ENCODE results near the gene UBQLN1. TPM values are rescaled to one million over a fixed set of nuclear protein-coding genes. Genes with fewer than 3 reads are reported as not detected.

The UBQLN1 gene
- total RNA-seq, 2 donors from 2014 or later, result 88.1 to 107 TPM

- Histone ChIP-seq H3K4me3 (no peak overlapping the region), H3K27ac (no peak overlapping the region), H3K9me3 (no peaks in the 10 kb centered on the region), H3K4me1 (ENCODE audit: control insufficient read depth in 1 of 2, low read depth in 2 of 2) (no peaks in the 10 kb centered on the region), H3K36me3 (peaks cover 4% of the 10 kb centered on the region), H3K27me3 (replicated peaks; ENCODE audit: insufficient read depth) (no peaks in the 10 kb centered on the region)
- TF ChIP-seq, protein P1, sequence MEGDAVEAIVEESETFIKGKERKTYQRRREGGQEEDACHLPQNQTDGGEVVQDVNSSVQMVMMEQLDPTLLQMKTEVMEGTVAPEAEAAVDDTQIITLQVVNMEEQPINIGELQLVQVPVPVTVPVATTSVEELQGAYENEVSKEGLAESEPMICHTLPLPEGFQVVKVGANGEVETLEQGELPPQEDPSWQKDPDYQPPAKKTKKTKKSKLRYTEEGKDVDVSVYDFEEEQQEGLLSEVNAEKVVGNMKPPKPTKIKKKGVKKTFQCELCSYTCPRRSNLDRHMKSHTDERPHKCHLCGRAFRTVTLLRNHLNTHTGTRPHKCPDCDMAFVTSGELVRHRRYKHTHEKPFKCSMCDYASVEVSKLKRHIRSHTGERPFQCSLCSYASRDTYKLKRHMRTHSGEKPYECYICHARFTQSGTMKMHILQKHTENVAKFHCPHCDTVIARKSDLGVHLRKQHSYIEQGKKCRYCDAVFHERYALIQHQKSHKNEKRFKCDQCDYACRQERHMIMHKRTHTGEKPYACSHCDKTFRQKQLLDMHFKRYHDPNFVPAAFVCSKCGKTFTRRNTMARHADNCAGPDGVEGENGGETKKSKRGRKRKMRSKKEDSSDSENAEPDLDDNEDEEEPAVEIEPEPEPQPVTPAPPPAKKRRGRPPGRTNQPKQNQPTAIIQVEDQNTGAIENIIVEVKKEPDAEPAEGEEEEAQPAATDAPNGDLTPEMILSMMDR (IDR thresholded peaks at IDR 0.05), result no peak
- DNase-seq (ENCODE audit: low spot score) (no peak), ATAC-seq (ENCODE audit: insufficient number of reproducible peaks, low FRiP score, low read depth) (no peak)
These were observed 78.2 kb downstream of the UBQLN1 start for GRCh38 chr9:83629433-83630104.

DNA sequence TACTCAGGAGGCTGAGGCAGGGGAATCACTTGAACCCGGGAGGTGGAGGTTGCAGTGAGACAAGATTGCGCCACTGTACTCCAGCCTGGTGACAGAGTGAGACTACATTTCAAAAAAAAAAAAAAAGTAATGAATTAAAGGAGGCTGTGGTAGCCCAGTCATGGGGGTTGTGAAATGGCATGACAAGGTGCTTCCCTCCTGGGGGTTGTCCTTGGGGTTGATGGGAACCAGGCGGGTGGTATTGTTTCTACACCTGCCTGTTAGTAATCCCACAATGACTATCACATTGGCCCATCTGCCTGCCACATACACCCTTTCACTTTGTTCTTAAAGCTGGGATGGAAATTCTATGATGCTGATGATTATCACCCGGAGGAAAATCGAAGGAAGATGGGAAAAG lies 79.2 kb downstream of the UBQLN1 start:
- Histone ChIP-seq H3K9me3 (no peaks in the 10 kb centered on the region), H3K4me1 (ENCODE audit: control insufficient read depth in 1 of 2, low read depth in 2 of 2) (peaks cover 0 to 9% of the 10 kb centered on the region in 2 donors), H3K36me3 (peaks cover 4% of the 10 kb centered on the region), H3K27ac (no peak overlapping the region), H3K4me3 (no peak overlapping the region), H3K27me3 (replicated peaks; ENCODE audit: insufficient read depth) (no peaks in the 10 kb centered on the region)
- no peak for ATAC-seq (ENCODE audit: insufficient number of reproducible peaks, low FRiP score, low read depth)
- no peak for DNase-seq (ENCODE audit: low spot score)
- TF ChIP-seq, protein P1 (IDR thresholded peaks at IDR 0.05), result no peak

- peaks cover 4% of the 10 kb centered on the region for H3K36me3 ChIP-seq
- ATAC-seq (ENCODE audit: insufficient number of reproducible peaks, low FRiP score, low read depth) (no peak), DNase-seq (ENCODE audit: low spot score) (no peak)
These were observed 82.6 kb downstream of the UBQLN1 start for GRCh38 chr9:83625178-83625577.

GRCh38 chr9:83623679-83624076 lies 84.1 kb downstream of the UBQLN1 start:
- peak overlapping the region; percentile 82 for H3K4me3 ChIP-seq
- ATAC-seq (ENCODE audit: insufficient number of reproducible peaks, low FRiP score, low read depth), result no peak

More at GRCh38 chr9:83625178-83625577, 82.6 kb downstream of the UBQLN1 start:
- H3K4me1 ChIP-seq (ENCODE audit: control insufficient read depth in 1 of 2, low read depth in 2 of 2), result peaks cover 0 to 9% of the 10 kb centered on the region in 2 donors
- H3K9me3 ChIP-seq, result no peaks in the 10 kb centered on the region
- TF ChIP-seq, protein P1 (IDR thresholded peaks at IDR 0.05), result no peak
- no peak overlapping the region for H3K4me3 ChIP-seq
- no peaks in the 10 kb centered on the region for H3K27me3 ChIP-seq (replicated peaks; ENCODE audit: insufficient read depth)
- H3K27ac ChIP-seq, result no peak overlapping the region

GRCh38 chr9:83622939-83623678 lies 84.6 kb downstream of the UBQLN1 start, which contains the start of gene IDNK:
Gene IDNK (plus strand): TSS chr9:83623143. CDS start chr9:83623172, 29 bp downstream.
- TF ChIP-seq, protein P1 (IDR thresholded peaks at IDR 0.05), result no peak
- peak; percentile 78 for ATAC-seq (ENCODE audit: insufficient number of reproducible peaks, low FRiP score, low read depth)
- peak within 1 kb of the TSS; percentile 75 to 83 for H3K27ac ChIP-seq
- peak within 1 kb of the TSS; percentile 82 for H3K4me3 ChIP-seq
- H3K4me1 ChIP-seq (ENCODE audit: control insufficient read depth in 1 of 2, low read depth in 2 of 2), result peaks cover 0 to 9% of the 10 kb centered on the region in 2 donors
- H3K36me3 ChIP-seq, result peaks cover 4% of the 10 kb centered on the region
- no peak for DNase-seq (ENCODE audit: low spot score)
- no peaks in the 10 kb centered on the region for H3K9me3 ChIP-seq
- no peaks in the 10 kb centered on the region for H3K27me3 ChIP-seq (replicated peaks; ENCODE audit: insufficient read depth)

More at GRCh38 chr9:83623679-83624076, 84.1 kb downstream of the UBQLN1 start:
- TF ChIP-seq, protein P1 (IDR thresholded peaks at IDR 0.05), result no peak
- H3K4me1 ChIP-seq (ENCODE audit: control insufficient read depth in 1 of 2, low read depth in 2 of 2), result peaks cover 0 to 9% of the 10 kb centered on the region in 2 donors
- H3K9me3 ChIP-seq, result no peaks in the 10 kb centered on the region
- H3K27me3 ChIP-seq (replicated peaks; ENCODE audit: insufficient read depth), result no peaks in the 10 kb centered on the region
- H3K36me3 ChIP-seq, result peaks cover 4% of the 10 kb centered on the region
- peak overlapping the region; percentile 75 to 83 for H3K27ac ChIP-seq
- DNase-seq (ENCODE audit: low spot score), result no peak

All from thoracic aorta (tissue), 2 donors.